Stimulated activated naive CD8-positive, alpha-beta T cell treated with anti-CD3 and anti-CD28 coated beads, Interleukin-15, amount 100 ng/mL, for 72 hours (primary cell): ENCODE measurements around the gene HEBP2.

Experiments used
- ATAC-seq: fragments of 150-1000 bp; cut with Tn5 transposase; 2 replicates; pipeline ENCODE4 v1.10.0; 2021; ENCODE audit warnings: mild to moderate bottlenecking, moderate library complexity
- DNase-seq, 2 donors: peaks; one replicate each; pipeline ENCODE4 v3.0.0; 2021 to 2022
- H3K27ac Mint-ChIP-seq, 2 donors: one replicate each; pipeline ENCODE4 v1.8.0; 2022; ENCODE audit warnings: mild to moderate bottlenecking in 2 of 2, mixed read lengths in 2 of 2, moderate library complexity in 2 of 2
- H3K27me3 Mint-ChIP-seq: one replicate; pipeline ENCODE4 v1.8.0; 2022; ENCODE audit warnings: mixed read lengths
- H3K4me1 Mint-ChIP-seq: one replicate; pipeline ENCODE4 v1.8.0; 2022; ENCODE audit warnings: mild to moderate bottlenecking, mixed read lengths
- H3K4me3 Mint-ChIP-seq, 2 donors: one replicate each; pipeline ENCODE4 v1.8.0; 2022; ENCODE audit warnings: mild to moderate bottlenecking in 2 of 2, mixed read lengths in 2 of 2, moderate library complexity in 1 of 2
- H3K9me3 Mint-ChIP-seq, 2 donors: one replicate each; pipeline ENCODE4 v1.8.0; 2022; ENCODE audit warnings: mixed read lengths in 2 of 2

HEBP2 gene

DNA sequence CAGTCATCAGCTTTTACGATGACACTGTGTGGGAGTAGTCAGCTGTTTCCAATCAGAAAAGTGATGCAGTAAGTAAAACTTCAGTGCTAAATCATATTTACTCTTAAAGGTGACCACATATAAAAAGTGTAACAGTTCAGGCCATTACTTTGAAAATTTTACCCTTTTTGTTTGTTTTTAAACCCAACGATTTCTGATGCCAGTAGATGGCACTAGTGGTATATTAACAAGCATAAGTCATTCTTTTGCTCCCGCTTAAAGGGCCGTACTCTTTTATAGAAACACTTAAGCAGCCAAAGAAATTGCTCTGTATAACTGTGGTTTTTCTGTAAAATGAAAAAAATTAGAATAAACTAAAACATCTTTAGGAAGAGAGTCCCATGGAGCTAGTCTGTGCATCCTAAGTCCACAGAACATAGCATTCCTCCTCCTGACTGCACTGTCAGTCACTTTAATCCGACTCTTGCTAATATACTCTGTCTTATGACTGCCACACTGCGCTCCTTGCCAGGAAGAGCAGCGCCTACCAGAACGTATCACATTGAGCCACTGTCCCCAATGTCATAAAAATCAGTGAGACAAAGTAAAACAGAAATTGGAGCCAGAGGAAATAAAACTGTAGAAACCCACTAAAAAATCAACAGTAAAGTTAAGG, 25.0 kb downstream of the HEBP2 start:
- Mint-ChIP-seq H3K9me3 (no peaks in the 10 kb centered on the region), H3K27me3 (peaks cover 14% of the 10 kb centered on the region), H3K27ac (no peak overlapping the region), H3K4me3 (no peak overlapping the region), H3K4me1 (peaks cover 5% of the 10 kb centered on the region)
- ATAC-seq (peak; percentile 62), DNase-seq (no peak)

GRCh38 chr6:138429761-138430160, 25.7 kb downstream of the HEBP2 start:
- Mint-ChIP-seq H3K27ac (no peak overlapping the region), H3K4me1 (peaks cover 5% of the 10 kb centered on the region), H3K9me3 (no peaks in the 10 kb centered on the region), H3K4me3 (no peak overlapping the region), H3K27me3 (peaks cover 14% of the 10 kb centered on the region)
- ATAC-seq (no peak), DNase-seq (no peak)

GRCh38 chr6:138430361-138431145, 26.5 kb downstream of the HEBP2 start:
- peaks cover 14% of the 10 kb centered on the region for H3K27me3 Mint-ChIP-seq
- ATAC-seq (peak; percentile 27), DNase-seq (no peak)
- H3K4me3 Mint-ChIP-seq: no peak overlapping the region
- H3K4me1 Mint-ChIP-seq: peaks cover 5% of the 10 kb centered on the region
- peak overlapping the region in 1 of 2 donors; percentile 29 for H3K27ac Mint-ChIP-seq
- H3K9me3 Mint-ChIP-seq: no peaks in the 10 kb centered on the region

GRCh38 chr6:138431256-138432062, 27.4 kb downstream of the HEBP2 start:
- ATAC-seq (no peak), DNase-seq (no peak)
- Mint-ChIP-seq H3K27ac (peak overlapping the region in 1 of 2 donors; percentile 7), H3K27me3 (peaks cover 14% of the 10 kb centered on the region), H3K4me1 (peaks cover 5% of the 10 kb centered on the region), H3K9me3 (no peaks in the 10 kb centered on the region), H3K4me3 (no peak overlapping the region)

- peaks cover 5% of the 10 kb centered on the region for H3K4me1 Mint-ChIP-seq
- DNase-seq (no peak), ATAC-seq (no peak)
- H3K27me3 Mint-ChIP-seq: peaks cover 14% of the 10 kb centered on the region
- H3K9me3 Mint-ChIP-seq: no peaks in the 10 kb centered on the region
- no peak overlapping the region for H3K4me3 Mint-ChIP-seq
- no peak overlapping the region for H3K27ac Mint-ChIP-seq
These were observed 28.0 kb downstream of the HEBP2 start for GRCh38 chr6:138432063-138432356.

GRCh38 chr6:138434096-138434495, 30.1 kb downstream of the HEBP2 start:
- no peak for ATAC-seq

DNA sequence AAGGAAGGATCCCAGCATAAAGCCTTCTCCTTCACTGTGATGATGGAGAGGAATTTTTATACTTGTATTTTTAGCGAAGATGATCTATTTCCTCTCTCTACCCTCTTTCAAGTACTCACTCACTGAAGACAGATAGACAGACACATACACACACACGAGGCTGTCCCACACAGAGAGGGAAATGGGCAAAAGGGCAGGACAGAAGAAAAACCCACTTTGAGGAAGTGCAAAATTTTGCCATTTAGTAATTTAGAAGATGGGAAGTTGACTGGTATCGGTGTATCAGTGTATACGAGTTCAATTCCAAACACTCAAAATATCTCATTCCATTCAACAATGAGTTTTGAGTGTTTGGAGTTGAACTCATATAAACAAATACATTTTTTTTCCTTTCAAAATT, 30.9 kb downstream of the HEBP2 start:
- ATAC-seq: no peak

More at GRCh38 chr6:138434096-138434495, 30.1 kb downstream of the HEBP2 start:
- no peak overlapping the region for H3K4me3 Mint-ChIP-seq
- no peak for DNase-seq
- H3K4me1 Mint-ChIP-seq: peaks cover 4% of the 10 kb centered on the region
- H3K27me3 Mint-ChIP-seq: peaks cover 13% of the 10 kb centered on the region
- H3K27ac Mint-ChIP-seq: no peak overlapping the region
- H3K9me3 Mint-ChIP-seq: no peaks in the 10 kb centered on the region

DNA sequence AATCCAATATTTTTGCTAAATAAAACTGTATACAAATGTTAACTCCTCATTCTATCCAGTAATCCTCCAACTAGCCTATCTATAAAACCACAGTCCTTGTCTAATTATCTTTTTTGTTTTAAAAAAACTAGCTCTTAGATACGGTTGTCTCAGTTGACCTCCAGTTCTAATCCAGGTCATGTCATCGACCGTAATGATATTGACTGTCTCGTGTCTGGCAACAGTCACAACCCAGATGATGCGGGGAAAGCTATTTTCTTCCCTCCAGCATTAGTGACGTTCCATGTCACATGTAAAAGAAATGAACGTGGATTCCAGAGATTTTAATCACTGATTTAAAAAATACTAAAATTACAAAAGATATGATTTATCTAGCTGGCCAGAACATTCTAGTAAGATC, 35.5 kb downstream of the HEBP2 start:
- DNase-seq (no peak), ATAC-seq (no peak)
- Mint-ChIP-seq H3K4me1 (no peaks in the 10 kb centered on the region), H3K27ac (no peak overlapping the region), H3K4me3 (no peak overlapping the region), H3K9me3 (no peaks in the 10 kb centered on the region), H3K27me3 (no peaks in the 10 kb centered on the region)

More for the DNA sequence above, 30.9 kb downstream of the HEBP2 start:
- H3K27ac Mint-ChIP-seq: no peak overlapping the region
- H3K4me3 Mint-ChIP-seq: no peak overlapping the region
- H3K4me1 Mint-ChIP-seq: no peaks in the 10 kb centered on the region
- no peaks in the 10 kb centered on the region for H3K9me3 Mint-ChIP-seq
- H3K27me3 Mint-ChIP-seq: peaks cover 8% of the 10 kb centered on the region
- DNase-seq: no peak

DNA sequence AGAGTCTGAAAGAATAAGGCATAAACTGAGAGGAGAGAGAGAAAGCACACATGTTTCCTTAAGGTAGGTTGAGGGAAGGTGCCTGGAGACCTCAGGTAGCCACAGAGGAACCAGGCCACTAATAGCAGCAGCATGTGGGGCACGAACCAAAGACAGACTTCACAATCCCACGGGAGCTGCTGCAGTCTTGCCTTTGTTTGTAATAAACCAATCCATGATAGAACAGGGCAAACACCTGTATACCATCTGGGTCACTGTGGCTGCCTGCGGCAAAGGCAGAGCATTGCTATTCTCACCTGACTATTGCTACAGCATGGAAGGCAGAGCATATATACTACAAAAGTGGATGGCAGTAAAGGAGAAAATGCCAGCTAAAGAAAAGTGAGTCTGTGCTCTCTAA, 36.3 kb downstream of the HEBP2 start:
- no peak for ATAC-seq
- H3K9me3 Mint-ChIP-seq: no peaks in the 10 kb centered on the region
- no peak for DNase-seq
- no peaks in the 10 kb centered on the region for H3K27me3 Mint-ChIP-seq
- no peak overlapping the region for H3K4me3 Mint-ChIP-seq
- no peaks in the 10 kb centered on the region for H3K4me1 Mint-ChIP-seq
- H3K27ac Mint-ChIP-seq: no peak overlapping the region

- no peak for ATAC-seq
- no peak overlapping the region for H3K4me3 Mint-ChIP-seq
These were observed 36.8 kb downstream of the HEBP2 start for GRCh38 chr6:138440758-138441357.

GRCh38 chr6:138441965-138442364, 37.9 kb downstream of the HEBP2 start:
- no peak for ATAC-seq
- H3K4me3 Mint-ChIP-seq: no peak overlapping the region
- no peak for DNase-seq
- no peaks in the 10 kb centered on the region for H3K4me1 Mint-ChIP-seq
- no peak overlapping the region for H3K27ac Mint-ChIP-seq
- H3K27me3 Mint-ChIP-seq: no peaks in the 10 kb centered on the region
- no peaks in the 10 kb centered on the region for H3K9me3 Mint-ChIP-seq

More at GRCh38 chr6:138440758-138441357, 36.8 kb downstream of the HEBP2 start:
- Mint-ChIP-seq H3K4me1 (no peaks in the 10 kb centered on the region), H3K27me3 (no peaks in the 10 kb centered on the region), H3K9me3 (no peaks in the 10 kb centered on the region), H3K27ac (no peak overlapping the region)
- DNase-seq: no peak

DNA sequence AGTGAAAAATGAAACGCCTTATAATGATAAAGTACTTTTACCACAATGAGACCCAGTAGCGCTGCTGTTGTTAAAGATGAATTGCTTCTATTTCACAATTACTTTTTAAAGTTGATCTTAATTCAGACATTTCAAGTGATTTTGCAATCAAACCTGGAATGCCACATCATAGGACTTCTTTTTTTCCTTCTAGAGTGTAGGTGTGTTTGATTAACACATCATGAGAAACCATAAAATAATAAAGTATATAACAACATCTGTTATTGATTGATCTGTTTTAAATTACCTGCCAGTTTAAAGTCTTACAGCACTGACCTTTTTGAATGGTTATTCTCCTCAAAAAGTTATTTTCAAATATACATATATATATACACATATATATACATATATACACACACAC, 38.6 kb downstream of the HEBP2 start:
- ATAC-seq (no peak), DNase-seq (no peak)
- no peak overlapping the region for H3K4me3 Mint-ChIP-seq
- no peaks in the 10 kb centered on the region for H3K9me3 Mint-ChIP-seq
- H3K27me3 Mint-ChIP-seq: no peaks in the 10 kb centered on the region
- H3K27ac Mint-ChIP-seq: no peak overlapping the region
- H3K4me1 Mint-ChIP-seq: no peaks in the 10 kb centered on the region

DNA sequence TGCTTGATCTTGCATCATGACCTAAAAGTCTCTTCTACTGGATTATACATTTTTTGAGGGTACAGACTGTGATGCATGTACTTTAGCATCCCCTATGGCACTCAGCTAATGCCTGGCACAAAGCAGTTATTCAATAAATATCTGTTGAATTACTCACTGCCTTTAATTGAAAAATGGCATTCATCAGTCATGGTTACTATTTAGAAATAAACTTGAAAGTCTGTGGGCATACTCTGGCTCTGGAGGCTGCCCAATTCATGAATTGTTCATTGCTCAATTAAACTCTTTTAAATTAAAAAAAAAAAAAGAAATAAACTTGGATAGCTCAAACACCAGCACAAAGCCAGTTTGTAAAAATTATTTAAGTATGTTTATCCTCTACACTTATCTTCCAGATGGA, 40.0 kb downstream of the HEBP2 start:
- H3K4me1 Mint-ChIP-seq: no peaks in the 10 kb centered on the region
- no peak overlapping the region for H3K4me3 Mint-ChIP-seq
- H3K9me3 Mint-ChIP-seq: no peaks in the 10 kb centered on the region
- ATAC-seq (no peak), DNase-seq (no peak)
- no peak overlapping the region for H3K27ac Mint-ChIP-seq
- H3K27me3 Mint-ChIP-seq: no peaks in the 10 kb centered on the region

- ATAC-seq (no peak), DNase-seq (no peak)
- no peak overlapping the region for H3K27ac Mint-ChIP-seq
- no peaks in the 10 kb centered on the region for H3K9me3 Mint-ChIP-seq
- H3K27me3 Mint-ChIP-seq: no peaks in the 10 kb centered on the region
- no peaks in the 10 kb centered on the region for H3K4me1 Mint-ChIP-seq
- H3K4me3 Mint-ChIP-seq: no peak overlapping the region
These were observed 42.8 kb downstream of the HEBP2 start for GRCh38 chr6:138446821-138447220.

DNA sequence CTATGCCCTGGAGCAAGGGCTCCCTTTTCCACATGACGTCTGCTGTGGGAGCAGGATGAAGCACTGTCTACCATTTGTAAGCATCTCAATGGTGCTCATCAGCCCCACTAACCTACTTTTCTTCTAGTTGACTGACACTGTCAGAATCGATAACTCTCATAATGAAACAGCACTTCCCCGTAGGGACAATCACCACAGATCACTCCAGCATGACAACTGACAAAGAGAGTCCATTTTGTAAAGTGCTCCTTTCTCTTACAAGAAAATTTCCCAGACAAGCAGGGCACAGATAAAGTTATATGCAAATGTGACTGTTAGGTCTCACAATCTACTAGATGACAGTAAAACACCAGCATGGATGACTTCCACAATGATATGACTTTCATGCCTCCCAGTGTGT, 46.4 kb downstream of the HEBP2 start:
- ATAC-seq (no peak), DNase-seq (no peak)
- Mint-ChIP-seq H3K9me3 (no peaks in the 10 kb centered on the region), H3K4me3 (no peak overlapping the region), H3K4me1 (peaks cover 10% of the 10 kb centered on the region), H3K27ac (no peak overlapping the region), H3K27me3 (no peaks in the 10 kb centered on the region)

DNA sequence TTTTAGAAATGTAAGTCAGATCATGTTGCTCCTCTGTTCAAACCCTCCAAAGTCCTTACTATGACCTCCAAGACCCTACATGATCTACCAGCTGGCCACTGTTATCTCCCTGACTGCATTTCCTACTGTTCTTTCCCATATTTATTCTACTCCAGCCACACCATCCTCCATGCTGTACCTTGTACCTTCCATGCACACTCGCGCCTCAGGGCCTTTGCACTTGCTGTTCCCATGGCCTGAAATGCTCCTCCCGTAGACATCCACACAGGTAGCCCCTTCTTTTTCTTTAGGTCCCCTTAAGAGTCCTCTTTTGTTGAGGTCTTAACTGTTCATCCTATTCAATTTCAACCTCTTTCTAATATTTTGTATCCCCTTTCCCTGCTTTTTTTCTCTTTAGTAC, 47.0 kb downstream of the HEBP2 start:
- Mint-ChIP-seq H3K4me1 (peaks cover 12% of the 10 kb centered on the region), H3K9me3 (no peaks in the 10 kb centered on the region), H3K27ac (no peak overlapping the region), H3K27me3 (no peaks in the 10 kb centered on the region), H3K4me3 (no peak overlapping the region)
- DNase-seq (no peak), ATAC-seq (no peak)
